ENCODE data around the gene CES2.
A peak's percentile ranks its signal among the peaks of the same experiment; 100 is the strongest.

DNA sequence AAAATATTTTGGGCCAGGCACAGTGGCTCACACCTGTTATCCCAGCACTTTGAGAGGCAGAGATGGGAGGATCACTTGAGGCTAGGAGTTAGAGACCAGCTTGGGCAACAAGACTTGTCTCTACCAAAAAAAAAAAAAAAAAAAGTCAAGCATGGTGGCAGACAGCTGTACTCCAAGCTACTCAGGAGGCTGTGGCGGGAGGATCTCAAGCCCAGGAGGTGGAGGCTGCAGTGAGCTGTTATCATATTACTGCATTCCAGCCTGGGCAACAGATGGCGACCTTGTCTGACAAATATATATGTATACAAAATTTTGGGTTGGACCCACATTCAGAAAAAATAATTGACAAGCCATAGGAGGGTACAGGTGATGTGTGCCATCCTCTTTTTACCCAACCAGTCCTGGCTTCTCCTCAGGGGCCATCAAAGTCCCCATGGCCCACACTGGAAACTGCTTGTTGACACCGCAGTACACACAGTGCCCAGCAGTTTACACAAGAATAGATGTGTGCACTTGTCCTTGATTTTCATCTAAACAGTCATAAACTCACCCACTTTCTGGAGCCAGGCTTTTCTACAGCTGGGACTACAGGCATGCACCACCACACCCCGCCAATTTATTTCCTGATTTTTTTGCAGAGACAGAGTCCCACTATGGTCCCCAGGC, 1.7 kb downstream of the CES2 start:
- TF ChIP-seq GABPA (IDR thresholded peaks at IDR 0.05; ENCODE audit: low read depth), result no peak
- no peak for TF ChIP-seq ATF2 (IDR thresholded peaks at IDR 0.05; ENCODE audit: low read length)
- TF ChIP-seq, protein P1, sequence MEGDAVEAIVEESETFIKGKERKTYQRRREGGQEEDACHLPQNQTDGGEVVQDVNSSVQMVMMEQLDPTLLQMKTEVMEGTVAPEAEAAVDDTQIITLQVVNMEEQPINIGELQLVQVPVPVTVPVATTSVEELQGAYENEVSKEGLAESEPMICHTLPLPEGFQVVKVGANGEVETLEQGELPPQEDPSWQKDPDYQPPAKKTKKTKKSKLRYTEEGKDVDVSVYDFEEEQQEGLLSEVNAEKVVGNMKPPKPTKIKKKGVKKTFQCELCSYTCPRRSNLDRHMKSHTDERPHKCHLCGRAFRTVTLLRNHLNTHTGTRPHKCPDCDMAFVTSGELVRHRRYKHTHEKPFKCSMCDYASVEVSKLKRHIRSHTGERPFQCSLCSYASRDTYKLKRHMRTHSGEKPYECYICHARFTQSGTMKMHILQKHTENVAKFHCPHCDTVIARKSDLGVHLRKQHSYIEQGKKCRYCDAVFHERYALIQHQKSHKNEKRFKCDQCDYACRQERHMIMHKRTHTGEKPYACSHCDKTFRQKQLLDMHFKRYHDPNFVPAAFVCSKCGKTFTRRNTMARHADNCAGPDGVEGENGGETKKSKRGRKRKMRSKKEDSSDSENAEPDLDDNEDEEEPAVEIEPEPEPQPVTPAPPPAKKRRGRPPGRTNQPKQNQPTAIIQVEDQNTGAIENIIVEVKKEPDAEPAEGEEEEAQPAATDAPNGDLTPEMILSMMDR (IDR thresholded peaks at IDR 0.05 in 2 of 3, conservative IDR thresholded peaks at IDR 0.05 in 1 of 3; ENCODE audit: control insufficient read depth in 2 of 3, extremely low read depth in 1 of 3, insufficient read depth in 1 of 3, low read depth in 3 of 3, low read length in 3 of 3), result peak in 1 of 3 experiments; percentile 1; a peak in 1 of 6 replicates
- TF ChIP-seq, protein P2, sequence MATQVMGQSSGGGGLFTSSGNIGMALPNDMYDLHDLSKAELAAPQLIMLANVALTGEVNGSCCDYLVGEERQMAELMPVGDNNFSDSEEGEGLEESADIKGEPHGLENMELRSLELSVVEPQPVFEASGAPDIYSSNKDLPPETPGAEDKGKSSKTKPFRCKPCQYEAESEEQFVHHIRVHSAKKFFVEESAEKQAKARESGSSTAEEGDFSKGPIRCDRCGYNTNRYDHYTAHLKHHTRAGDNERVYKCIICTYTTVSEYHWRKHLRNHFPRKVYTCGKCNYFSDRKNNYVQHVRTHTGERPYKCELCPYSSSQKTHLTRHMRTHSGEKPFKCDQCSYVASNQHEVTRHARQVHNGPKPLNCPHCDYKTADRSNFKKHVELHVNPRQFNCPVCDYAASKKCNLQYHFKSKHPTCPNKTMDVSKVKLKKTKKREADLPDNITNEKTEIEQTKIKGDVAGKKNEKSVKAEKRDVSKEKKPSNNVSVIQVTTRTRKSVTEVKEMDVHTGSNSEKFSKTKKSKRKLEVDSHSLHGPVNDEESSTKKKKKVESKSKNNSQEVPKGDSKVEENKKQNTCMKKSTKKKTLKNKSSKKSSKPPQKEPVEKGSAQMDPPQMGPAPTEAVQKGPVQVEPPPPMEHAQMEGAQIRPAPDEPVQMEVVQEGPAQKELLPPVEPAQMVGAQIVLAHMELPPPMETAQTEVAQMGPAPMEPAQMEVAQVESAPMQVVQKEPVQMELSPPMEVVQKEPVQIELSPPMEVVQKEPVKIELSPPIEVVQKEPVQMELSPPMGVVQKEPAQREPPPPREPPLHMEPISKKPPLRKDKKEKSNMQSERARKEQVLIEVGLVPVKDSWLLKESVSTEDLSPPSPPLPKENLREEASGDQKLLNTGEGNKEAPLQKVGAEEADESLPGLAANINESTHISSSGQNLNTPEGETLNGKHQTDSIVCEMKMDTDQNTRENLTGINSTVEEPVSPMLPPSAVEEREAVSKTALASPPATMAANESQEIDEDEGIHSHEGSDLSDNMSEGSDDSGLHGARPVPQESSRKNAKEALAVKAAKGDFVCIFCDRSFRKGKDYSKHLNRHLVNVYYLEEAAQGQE (IDR thresholded peaks at IDR 0.05; ENCODE audit: low read depth, low read length), result no peak
- TF ChIP-seq TCF3 (IDR thresholded peaks at IDR 0.05; ENCODE audit: borderline replicate concordance, insufficient read depth, low read depth, low read length), result no peak
- no peak for TF ChIP-seq MYC (IDR thresholded peaks at IDR 0.05; ENCODE audit: insufficient read depth, insufficient read length, insufficient replicate concordance, low read length, severe bottlenecking)
- TF ChIP-seq POLR2A (IDR thresholded peaks at IDR 0.05; ENCODE audit: low read depth, low read length), result no peak
- no peak for TF ChIP-seq RFX5 (IDR thresholded peaks at IDR 0.05; ENCODE audit: low read depth, low read length)
- no peak for TF ChIP-seq BRCA1 (IDR thresholded peaks at IDR 0.05; ENCODE audit: low read depth, low read length)
- TF ChIP-seq ZNF274 (IDR thresholded peaks at IDR 0.05; ENCODE audit: insufficient read depth, insufficient read length), result no peak
